ENCODE measurements around the gene PLEKHM3. TPM values are rescaled to one million over a fixed set of nuclear protein-coding genes. Genes with fewer than 3 reads are reported as not detected.

PLEKHM3 gene
- total and polyA plus RNA-seq, 2 of the 13 experiments (the other 11 are each of a cell fraction or from before 2014, with no cell fraction given), result 4.5 to 4.7 TPM

- TF ChIP-seq FOXO4 (CRISPR knock-in tag; conservative IDR thresholded peaks at IDR 0.05) (0 out of 2 replicates have a peak, but pooled peaks have one; percentile 90), ATF7-NPFF (CRISPR knock-in tag; IDR thresholded peaks at IDR 0.05; ENCODE audit: low read depth) (no peak), DMTF1 (CRISPR knock-in tag; IDR thresholded peaks at IDR 0.05) (no peak), ZHX1 (CRISPR knock-in tag; IDR thresholded peaks at IDR 0.05; ENCODE audit: low read depth) (0 out of 2 replicates have a peak, but pooled peaks have one; percentile 56), KLF11 (CRISPR knock-in tag; IDR thresholded peaks at IDR 0.05) (no peak), MED8 (CRISPR knock-in tag; IDR thresholded peaks at IDR 0.05; ENCODE audit: insufficient replicate concordance) (peak; percentile 17), ARID5B (CRISPR knock-in tag; IDR thresholded peaks at IDR 0.05) (peak; percentile 20; the same call in 1 of the 2 replicates), PRDM10 (CRISPR knock-in tag; IDR thresholded peaks at IDR 0.05; ENCODE audit: low read depth) (0 out of 2 replicates have a peak, but pooled peaks have one; percentile 19), TBP (CRISPR knock-in tag; IDR thresholded peaks at IDR 0.05) (no peak), ZNF619 (CRISPR knock-in tag; IDR thresholded peaks at IDR 0.05) (0 out of 2 replicates have a peak, but pooled peaks have one; percentile 61), ZNF597 (CRISPR knock-in tag; IDR thresholded peaks at IDR 0.05) (no peak)
Observed at GRCh38 chr2:207819021-207819797, 206.1 kb downstream of the PLEKHM3 start (continued).

Measured in HepG2 (cell line).